ENCODE results near the gene FOXE3. TPM values are rescaled to one million over a fixed set of nuclear protein-coding genes. Genes with fewer than 3 reads are reported as not detected.

The FOXE3 gene
- total RNA-seq, 1 donor from 2014 or later: not detected

DNA sequence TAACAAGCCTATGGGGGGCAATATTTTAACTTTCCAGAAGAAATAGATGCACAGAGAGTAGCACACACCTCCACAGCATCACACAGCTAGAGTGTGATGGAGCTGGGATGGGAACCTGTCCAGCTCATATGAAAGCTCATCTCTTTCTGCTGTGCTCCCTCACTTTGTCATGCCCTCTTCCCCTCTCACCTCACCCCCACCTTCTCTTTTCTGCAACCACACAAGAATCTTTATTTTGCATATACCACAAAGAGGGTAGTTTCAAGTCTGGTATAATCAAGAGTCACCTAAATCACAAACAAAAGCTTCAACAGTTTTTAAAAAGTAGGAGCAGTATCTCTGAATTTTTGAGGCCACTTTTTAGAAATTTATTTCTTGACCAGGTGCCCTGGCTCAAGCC lies 44.4 kb downstream of the FOXE3 start:
- DNase-seq (ENCODE audit: low read depth) (no peak), FAIRE-seq (no peak)
- Histone ChIP-seq H3K36me3 (ENCODE audit: control insufficient read depth, insufficient read depth, low read length) (no peaks in the 10 kb centered on the region), H3K4me3 (ENCODE audit: low read depth, low read length) (no peak overlapping the region), H3K27me3 (ENCODE audit: control insufficient read depth, insufficient read depth, low read length) (peaks cover 13% of the 10 kb centered on the region)
- TF ChIP-seq, protein P1, sequence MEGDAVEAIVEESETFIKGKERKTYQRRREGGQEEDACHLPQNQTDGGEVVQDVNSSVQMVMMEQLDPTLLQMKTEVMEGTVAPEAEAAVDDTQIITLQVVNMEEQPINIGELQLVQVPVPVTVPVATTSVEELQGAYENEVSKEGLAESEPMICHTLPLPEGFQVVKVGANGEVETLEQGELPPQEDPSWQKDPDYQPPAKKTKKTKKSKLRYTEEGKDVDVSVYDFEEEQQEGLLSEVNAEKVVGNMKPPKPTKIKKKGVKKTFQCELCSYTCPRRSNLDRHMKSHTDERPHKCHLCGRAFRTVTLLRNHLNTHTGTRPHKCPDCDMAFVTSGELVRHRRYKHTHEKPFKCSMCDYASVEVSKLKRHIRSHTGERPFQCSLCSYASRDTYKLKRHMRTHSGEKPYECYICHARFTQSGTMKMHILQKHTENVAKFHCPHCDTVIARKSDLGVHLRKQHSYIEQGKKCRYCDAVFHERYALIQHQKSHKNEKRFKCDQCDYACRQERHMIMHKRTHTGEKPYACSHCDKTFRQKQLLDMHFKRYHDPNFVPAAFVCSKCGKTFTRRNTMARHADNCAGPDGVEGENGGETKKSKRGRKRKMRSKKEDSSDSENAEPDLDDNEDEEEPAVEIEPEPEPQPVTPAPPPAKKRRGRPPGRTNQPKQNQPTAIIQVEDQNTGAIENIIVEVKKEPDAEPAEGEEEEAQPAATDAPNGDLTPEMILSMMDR (IDR thresholded peaks at IDR 0.05; ENCODE audit: insufficient read depth, low read length, severe bottlenecking): no peak

DNA sequence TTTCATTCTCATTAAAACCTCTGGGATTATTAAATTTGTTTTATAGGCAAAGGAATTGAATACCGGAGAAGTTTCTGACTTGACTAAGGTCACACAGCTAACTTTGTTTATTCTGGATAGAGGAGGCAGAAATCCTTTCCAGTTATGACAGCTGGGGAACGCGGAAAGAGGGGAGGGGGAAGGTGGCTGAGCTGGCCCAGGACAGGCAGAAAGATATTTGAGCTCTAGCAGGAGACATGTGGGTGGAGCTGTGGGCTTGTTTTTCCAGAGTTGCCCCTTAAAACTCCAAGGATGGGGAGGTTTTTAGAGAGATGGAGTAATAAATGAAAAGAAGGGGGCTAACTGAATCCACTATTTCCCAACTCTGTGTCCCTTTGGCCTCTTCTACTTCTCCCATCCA lies 49.5 kb downstream of the FOXE3 start:
- no peak for FAIRE-seq
- TF ChIP-seq, protein P1 (IDR thresholded peaks at IDR 0.05; ENCODE audit: insufficient read depth, low read length, severe bottlenecking): no peak
- Histone ChIP-seq H3K27me3 (ENCODE audit: control insufficient read depth, insufficient read depth, low read length) (peaks cover 4% of the 10 kb centered on the region), H3K36me3 (ENCODE audit: control insufficient read depth, insufficient read depth, low read length) (no peaks in the 10 kb centered on the region), H3K4me3 (ENCODE audit: low read depth, low read length) (no peak overlapping the region)
- no peak for DNase-seq (ENCODE audit: low read depth)

Other genes with a start within 250 kb of the FOXE3 start
- 0.26 and 1.9 TPM in 2 replicates for gene PDZK1IP1, start 226.2 kb upstream of the FOXE3 start, total RNA-seq
- under 0.01 TPM in 1 of 2 replicates, not detected in the other for gene TAL1, start 184.1 kb upstream of the FOXE3 start, total RNA-seq
- gene STIL, start 102.1 kb upstream of the FOXE3 start, total RNA-seq: 0.64 and 0.79 TPM in 2 replicates
- gene CMPK1, start 82.5 kb upstream of the FOXE3 start, total RNA-seq: 79.8 and 94.5 TPM in 2 replicates
- gene FOXD2, start 21.8 kb downstream of the FOXE3 start, total RNA-seq: under 0.01 TPM in 1 of 2 replicates, not detected in the other